Activated T-cell treated with anti-CD3 and anti-CD28 coated beads, Interleukin-2, amount 50 U/mL, for 72 hours (primary cell): ENCODE data around the gene HINFP. TPM values are rescaled to one million over a fixed set of nuclear protein-coding genes. Genes with fewer than 3 reads are reported as not detected.

ENCODE experiments used
- ATAC-seq, 2 donors: fragments of 150-1000 bp; cut with Tn5 transposase; replicated peaks in 1 of 2; 2 replicates each; pipeline ENCODE4 v1.10.0; 2021; ENCODE audit warnings: moderate library complexity in 2 of 2, mild to moderate bottlenecking in 1 of 2
- DNase-seq, 2 donors: peaks; one replicate each; pipeline ENCODE4 v3.0.0; 2021 to 2022; ENCODE audit warnings: mixed read lengths in 1 of 2
- H3K27ac Mint-ChIP-seq: one replicate; pipeline ENCODE4 v1.8.0; 2022; ENCODE audit warnings: mild to moderate bottlenecking, moderate library complexity, mixed read lengths
- H3K27me3 Mint-ChIP-seq: one replicate; pipeline ENCODE4 v1.8.0; 2022; ENCODE audit warnings: low read depth, mixed read lengths
- H3K36me3 Mint-ChIP-seq, 2 donors: one replicate each; pipeline ENCODE4 v1.8.0; 2022; ENCODE audit warnings: mixed read lengths in 2 of 2, mild to moderate bottlenecking in 1 of 2; ENCODE audit not compliant: insufficient read depth in 2 of 2
- H3K4me1 Mint-ChIP-seq: one replicate; pipeline ENCODE4 v1.8.0; 2022; ENCODE audit warnings: low read depth, mixed read lengths
- H3K4me3 Mint-ChIP-seq, 2 donors: one replicate each; pipeline ENCODE4 v1.8.0; 2022; ENCODE audit warnings: mild to moderate bottlenecking in 2 of 2, mixed read lengths in 2 of 2, moderate library complexity in 2 of 2
- H3K9me3 Mint-ChIP-seq, 2 donors: one replicate each; pipeline ENCODE4 v1.8.0; 2022; ENCODE audit warnings: mixed read lengths in 2 of 2
- total RNA-seq, 2 donors: library from RNA; stranded (reverse); gene quantifications; one replicate each; pipeline ENCODE4 v1.2.3, GENCODE V29; 2022

Gene HINFP
- total RNA-seq, 2 donors from 2014 or later: 31.9 to 34.1 TPM

GRCh38 chr11:119144825-119145486 lies 23.6 kb downstream of the HINFP start:
- ATAC-seq: peak in 1 of 2 donors; percentile 44
- Mint-ChIP-seq H3K4me1 (peaks cover 14% of the 10 kb centered on the region), H3K9me3 (no peaks in the 10 kb centered on the region), H3K27ac (no peak overlapping the region), H3K4me3 (no peak overlapping the region), H3K36me3 (no peaks in the 10 kb centered on the region), H3K27me3 (peaks cover 33% of the 10 kb centered on the region)
- peak; percentile 20 to 36 for DNase-seq

DNA sequence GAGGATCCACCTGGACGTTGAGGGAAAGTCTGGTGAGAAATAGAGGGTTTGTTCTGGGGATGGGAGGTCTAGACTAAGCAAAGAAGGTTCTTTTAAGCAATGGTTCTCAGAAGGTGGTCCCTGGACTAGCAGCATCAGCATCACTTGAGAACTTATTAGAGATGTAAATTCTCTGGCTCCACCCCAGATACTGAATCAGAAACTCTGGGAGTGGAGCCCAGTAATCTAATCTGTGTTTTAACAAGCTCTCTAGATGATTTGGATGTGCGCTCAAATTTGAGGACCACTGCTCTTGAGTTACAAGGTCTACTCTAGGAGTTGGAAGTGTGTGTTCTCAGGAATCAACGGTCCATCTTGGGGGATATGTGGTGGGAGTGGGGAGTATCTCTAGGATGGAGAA lies 24.2 kb downstream of the HINFP start:
- H3K36me3 Mint-ChIP-seq: no peaks in the 10 kb centered on the region
- peaks cover 39% of the 10 kb centered on the region for H3K27me3 Mint-ChIP-seq
- peaks cover 14% of the 10 kb centered on the region for H3K4me1 Mint-ChIP-seq
- H3K4me3 Mint-ChIP-seq: no peak overlapping the region
- DNase-seq (no peak), ATAC-seq (no peak)
- no peaks in the 10 kb centered on the region for H3K9me3 Mint-ChIP-seq
- H3K27ac Mint-ChIP-seq: no peak overlapping the region

- Mint-ChIP-seq H3K9me3 (no peaks in the 10 kb centered on the region), H3K27ac (no peak overlapping the region), H3K27me3 (peaks cover 51% of the 10 kb centered on the region), H3K4me1 (peaks cover 14% of the 10 kb centered on the region), H3K36me3 (no peaks in the 10 kb centered on the region), H3K4me3 (peak overlapping the region; percentile 29 to 79)
- ATAC-seq (peak in 1 of 2 donors; percentile 8), DNase-seq (no peak)
These were observed 26.4 kb downstream of the HINFP start for GRCh38 chr11:119147604-119148333.

GRCh38 chr11:119148720-119149017 lies 27.3 kb downstream of the HINFP start:
- Mint-ChIP-seq H3K9me3 (no peaks in the 10 kb centered on the region), H3K36me3 (no peaks in the 10 kb centered on the region), H3K27ac (no peak overlapping the region), H3K4me1 (peaks cover 14% of the 10 kb centered on the region), H3K4me3 (peak overlapping the region; percentile 67 to 79), H3K27me3 (peaks cover 54% of the 10 kb centered on the region)
- DNase-seq: no peak
- ATAC-seq: no peak

DNA sequence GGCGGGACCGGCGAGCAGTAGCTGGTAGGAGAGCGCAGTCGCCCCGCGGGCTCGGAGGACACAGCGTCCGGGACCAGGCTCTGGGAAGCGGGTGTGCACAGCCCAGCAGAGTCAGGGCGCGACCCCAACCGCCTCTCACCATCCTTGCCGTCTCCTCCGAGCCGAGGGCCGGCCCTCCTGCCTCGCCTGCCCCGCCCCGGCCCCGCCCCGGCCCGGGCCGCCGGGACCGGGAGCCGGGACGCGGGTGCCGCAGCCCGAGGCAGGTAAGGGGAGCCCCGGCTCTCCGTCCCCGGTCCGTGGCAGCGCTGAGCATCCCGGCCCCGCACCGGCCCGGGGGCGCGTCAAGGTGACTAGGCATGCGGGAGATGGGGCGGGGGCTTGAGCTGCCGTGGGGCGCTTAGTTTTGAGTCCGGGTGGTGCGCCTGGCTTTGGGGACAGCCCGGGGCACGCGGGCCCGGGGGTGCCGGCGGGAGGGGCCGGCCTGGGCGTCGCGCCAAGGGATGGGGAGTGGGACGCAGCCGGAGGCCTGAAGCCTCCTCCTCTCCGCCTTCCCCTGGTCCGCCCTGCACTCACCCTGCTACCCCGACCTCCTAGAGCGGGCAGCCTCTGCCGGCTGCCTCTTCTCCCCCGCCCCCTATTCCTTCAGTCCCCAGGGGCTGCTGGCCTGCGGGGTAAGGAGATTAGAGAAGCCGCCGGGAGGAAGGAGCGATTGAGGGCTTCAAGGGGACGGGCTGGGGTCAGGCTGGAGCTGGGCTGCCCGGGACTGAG lies 27.8 kb downstream of the HINFP start, which contains the start of gene ABCG4:
Gene ABCG4 (plus strand): TSS at position 35 of the 768 bp plus-strand sequence. CDS start 914 bp downstream, outside the sequence.
- ATAC-seq: peak; percentile 75 to 80
- H3K36me3 Mint-ChIP-seq: no peaks in the 10 kb centered on the region
- H3K9me3 Mint-ChIP-seq: no peaks in the 10 kb centered on the region
- peaks cover 52% of the 10 kb centered on the region for H3K27me3 Mint-ChIP-seq
- no peak within 1 kb of the TSS for H3K27ac Mint-ChIP-seq
- DNase-seq: peak; percentile 32 to 49
- H3K4me1 Mint-ChIP-seq: peaks cover 14% of the 10 kb centered on the region
- peak within 1 kb of the TSS; percentile 67 to 79 for H3K4me3 Mint-ChIP-seq

DNA sequence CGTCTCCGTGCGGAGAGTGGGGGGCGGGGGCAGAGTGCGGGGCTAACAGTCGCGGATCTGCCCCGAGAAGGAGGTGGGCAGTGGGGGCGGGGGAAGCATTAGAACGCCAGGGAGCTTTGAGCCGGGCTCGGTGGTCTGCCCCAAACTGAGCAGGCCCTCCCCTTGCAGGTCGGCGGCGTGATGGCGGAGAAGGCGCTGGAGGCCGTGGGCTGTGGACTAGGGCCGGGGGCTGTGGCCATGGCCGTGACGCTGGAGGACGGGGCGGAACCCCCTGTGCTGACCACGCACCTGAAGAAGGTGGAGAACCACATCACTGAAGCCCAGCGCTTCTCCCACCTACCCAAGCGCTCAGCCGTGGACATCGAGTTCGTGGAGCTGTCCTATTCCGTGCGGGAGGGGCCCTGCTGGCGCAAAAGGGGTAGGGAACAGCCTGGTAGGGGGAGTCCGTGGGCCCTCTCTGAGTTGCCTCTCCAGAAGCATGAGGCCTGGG lies 28.5 kb downstream of the HINFP start:
- Mint-ChIP-seq H3K27ac (no peak overlapping the region), H3K9me3 (no peaks in the 10 kb centered on the region), H3K4me3 (peak overlapping the region in 1 of 2 donors; percentile 59), H3K27me3 (peaks cover 52% of the 10 kb centered on the region), H3K36me3 (no peaks in the 10 kb centered on the region), H3K4me1 (peaks cover 14% of the 10 kb centered on the region)
- DNase-seq (no peak), ATAC-seq (no peak)

- Mint-ChIP-seq H3K4me3 (no peak overlapping the region), H3K36me3 (no peaks in the 10 kb centered on the region), H3K9me3 (no peaks in the 10 kb centered on the region), H3K27me3 (peaks cover 46% of the 10 kb centered on the region), H3K4me1 (peaks cover 18% of the 10 kb centered on the region), H3K27ac (no peak overlapping the region)
- DNase-seq: no peak
- ATAC-seq: no peak
These were observed 30.7 kb downstream of the HINFP start for GRCh38 chr11:119152043-119152442.

DNA sequence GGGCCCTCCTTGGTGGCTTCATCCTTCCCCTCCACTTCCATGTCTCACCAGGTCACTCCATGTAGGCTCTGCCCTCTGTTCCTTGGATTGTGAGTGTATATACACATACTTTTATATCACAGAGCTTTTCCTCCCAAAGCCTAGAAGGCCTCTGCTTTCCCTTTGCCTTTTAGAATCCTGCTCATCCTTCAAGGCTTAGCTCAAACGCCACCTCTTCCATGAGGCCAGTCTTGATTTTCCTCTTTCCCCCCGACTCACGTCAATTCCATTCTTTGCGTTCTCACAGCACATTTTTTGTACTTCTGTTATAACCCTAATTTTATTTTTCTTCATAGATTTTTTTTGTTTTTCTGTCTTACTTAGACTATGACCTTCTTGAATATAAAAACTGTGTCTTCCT lies 31.2 kb downstream of the HINFP start:
- H3K9me3 Mint-ChIP-seq: no peaks in the 10 kb centered on the region
- H3K4me3 Mint-ChIP-seq: no peak overlapping the region
- peaks cover 40% of the 10 kb centered on the region for H3K27me3 Mint-ChIP-seq
- peaks cover 16% of the 10 kb centered on the region for H3K4me1 Mint-ChIP-seq
- no peak overlapping the region for H3K27ac Mint-ChIP-seq
- no peaks in the 10 kb centered on the region for H3K36me3 Mint-ChIP-seq
- no peak for ATAC-seq
- DNase-seq: no peak

- no peak overlapping the region for H3K4me3 Mint-ChIP-seq
- DNase-seq (no peak), ATAC-seq (no peak)
- H3K9me3 Mint-ChIP-seq: no peaks in the 10 kb centered on the region
- H3K36me3 Mint-ChIP-seq: no peaks in the 10 kb centered on the region
- peaks cover 34% of the 10 kb centered on the region for H3K27me3 Mint-ChIP-seq
- peaks cover 9% of the 10 kb centered on the region for H3K4me1 Mint-ChIP-seq
- no peak overlapping the region for H3K27ac Mint-ChIP-seq
These were observed 31.9 kb downstream of the HINFP start for GRCh38 chr11:119153049-119153818.

- Mint-ChIP-seq H3K27ac (no peak overlapping the region), H3K4me1 (peaks cover 4% of the 10 kb centered on the region), H3K9me3 (no peaks in the 10 kb centered on the region), H3K27me3 (peaks cover 31% of the 10 kb centered on the region), H3K4me3 (no peak overlapping the region), H3K36me3 (no peaks in the 10 kb centered on the region)
- DNase-seq (no peak), ATAC-seq (no peak)
These were observed 32.8 kb downstream of the HINFP start for GRCh38 chr11:119154178-119154577.

DNA sequence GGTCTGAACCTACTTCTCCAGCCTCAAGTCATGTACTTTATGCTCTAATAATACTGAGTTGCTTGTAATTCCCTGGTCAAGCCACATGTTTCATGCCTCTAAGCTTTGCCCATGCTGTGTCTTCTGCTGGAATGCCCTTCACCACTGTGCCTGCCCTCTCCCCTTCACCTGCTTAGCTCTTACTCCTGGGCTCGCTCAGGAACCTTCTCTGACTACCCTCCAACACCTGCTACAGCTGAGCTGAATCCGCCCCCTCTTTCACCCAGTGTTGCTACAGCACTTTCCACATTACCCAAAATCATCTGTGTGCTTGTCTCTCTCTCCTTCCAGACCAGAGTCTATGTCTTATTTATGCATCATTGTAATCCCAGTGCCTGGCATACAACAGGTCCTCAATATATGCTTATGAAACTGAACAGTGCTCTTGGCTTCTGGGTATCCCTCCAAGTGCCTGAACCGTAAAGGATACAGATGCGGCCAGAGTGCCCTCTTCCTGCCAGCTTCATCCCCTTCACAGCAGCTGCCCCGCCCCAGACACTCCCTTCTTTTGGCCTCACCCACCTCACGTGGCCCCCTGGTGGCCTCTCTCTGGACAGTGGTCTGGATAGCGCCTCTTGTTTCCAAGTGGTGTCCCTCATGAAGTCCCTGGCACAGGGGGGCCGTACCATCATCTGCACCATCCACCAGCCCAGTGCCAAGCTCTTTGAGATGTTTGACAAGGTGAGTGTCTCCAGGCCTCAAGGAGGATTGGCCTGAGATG lies 34.5 kb downstream of the HINFP start:
- Mint-ChIP-seq H3K27ac (no peak overlapping the region), H3K9me3 (no peaks in the 10 kb centered on the region), H3K27me3 (peaks cover 22% of the 10 kb centered on the region), H3K36me3 (no peaks in the 10 kb centered on the region), H3K4me3 (no peak overlapping the region), H3K4me1 (peaks cover 4% of the 10 kb centered on the region)
- peak; percentile 25 to 41 for DNase-seq
- ATAC-seq: peak; percentile 45 to 54

- ATAC-seq: no peak
- Mint-ChIP-seq H3K4me3 (no peak overlapping the region), H3K36me3 (no peaks in the 10 kb centered on the region), H3K9me3 (no peaks in the 10 kb centered on the region), H3K27ac (no peak overlapping the region), H3K4me1 (peaks cover 4% of the 10 kb centered on the region), H3K27me3 (peaks cover 16% of the 10 kb centered on the region)
- DNase-seq: no peak
These were observed 35.1 kb downstream of the HINFP start for GRCh38 chr11:119156496-119156895.
